DOHH2 (cell line): ENCODE data around the gene DOCK9.

ENCODE experiments used
- H3F3A ChIP-seq: fragments of 200-600 bp; sonication (generic), shearing (Covaris generic); 2 replicates; pipeline ENCODE4 v1.6.0; 2016; ENCODE audit warnings: antibody characterized with exemption, mild to moderate bottlenecking; ENCODE audit not compliant: control insufficient read depth, insufficient read depth
- H3K27ac ChIP-seq: fragments of 200-600 bp; sonication (generic); 2 replicates; pipeline ENCODE4 v1.5.1; 2014; ENCODE audit warnings: low read depth, mild to moderate bottlenecking, low read length, moderate library complexity
- H3K27me3 ChIP-seq: fragments of 200-600 bp; sonication (generic); 2 replicates; pipeline ENCODE4 v1.6.1; 2014; ENCODE audit warnings: mild to moderate bottlenecking, low read length, mixed read lengths; ENCODE audit not compliant: control insufficient read depth
- H3K36me3 ChIP-seq: fragments of 200-600 bp; sonication (generic); 2 replicates; pipeline ENCODE4 v1.6.1; 2014; ENCODE audit warnings: mild to moderate bottlenecking, low read length, moderate library complexity, mixed read lengths; ENCODE audit not compliant: control insufficient read depth
- H3K4me1 ChIP-seq: fragments of 200-600 bp; sonication (generic); 2 replicates; pipeline ENCODE4 v1.6.1; 2014; ENCODE audit warnings: mild to moderate bottlenecking, low read length, mixed read lengths; ENCODE audit not compliant: control insufficient read depth
- H3K4me2 ChIP-seq: fragments of 200-600 bp; sonication (generic); 2 replicates; pipeline ENCODE4 v1.6.0; 2014; ENCODE audit warnings: mild to moderate bottlenecking, low read length, moderate library complexity
- H3K4me3 ChIP-seq: fragments of 200-600 bp; sonication (generic); 2 replicates; pipeline ENCODE4 v1.5.1; 2014; ENCODE audit warnings: mild to moderate bottlenecking, low read length, mixed read lengths
- H3K79me2 ChIP-seq: fragments of 200-600 bp; sonication (generic); 2 replicates; pipeline ENCODE4 v1.6.1; 2014; ENCODE audit warnings: mild to moderate bottlenecking, low read length, mixed read lengths; ENCODE audit not compliant: control insufficient read depth
- H3K9me2 ChIP-seq: fragments of 200-600 bp; sonication (generic); replicated peaks from 2 replicates; pipeline ENCODE4 v1.6.1; 2014; ENCODE audit warnings: mild to moderate bottlenecking, low read length, mixed read lengths; ENCODE audit not compliant: control insufficient read depth
- H3K9me3 ChIP-seq: fragments of 200-600 bp; sonication (generic); 2 replicates; pipeline ENCODE4 v1.6.1; 2014; ENCODE audit warnings: antibody characterized with exemption, low read length, mixed read lengths; ENCODE audit not compliant: control insufficient read depth, insufficient read depth
- H4K20me1 ChIP-seq: fragments of 200-600 bp; sonication (generic); 2 replicates; pipeline ENCODE4 v1.6.0; 2014; ENCODE audit warnings: low read depth, mild to moderate bottlenecking, antibody characterized with exemption, low read length, moderate library complexity; ENCODE audit not compliant: control insufficient read depth, insufficient read depth
- EZH2phosphoT487 ChIP-seq: fragments of 200-600 bp; sonication (generic); IDR thresholded peaks from 2 replicates; pipeline ENCODE4 v1.6.1; 2017; ENCODE audit warnings: borderline replicate concordance, mild to moderate bottlenecking, antibody characterized with exemption, low read length, moderate library complexity, mixed read lengths
- TF ChIP-seq, protein P1 (sequence below): fragments of 200-600 bp; sonication (generic); IDR thresholded peaks from one replicate; pipeline ENCODE4 v1.5.1; 2014; ENCODE audit warnings: antibody characterized with exemption, mild to moderate bottlenecking, low read depth, low read length; ENCODE audit not compliant: poor library complexity, severe bottlenecking

Gene DOCK9, protein sequence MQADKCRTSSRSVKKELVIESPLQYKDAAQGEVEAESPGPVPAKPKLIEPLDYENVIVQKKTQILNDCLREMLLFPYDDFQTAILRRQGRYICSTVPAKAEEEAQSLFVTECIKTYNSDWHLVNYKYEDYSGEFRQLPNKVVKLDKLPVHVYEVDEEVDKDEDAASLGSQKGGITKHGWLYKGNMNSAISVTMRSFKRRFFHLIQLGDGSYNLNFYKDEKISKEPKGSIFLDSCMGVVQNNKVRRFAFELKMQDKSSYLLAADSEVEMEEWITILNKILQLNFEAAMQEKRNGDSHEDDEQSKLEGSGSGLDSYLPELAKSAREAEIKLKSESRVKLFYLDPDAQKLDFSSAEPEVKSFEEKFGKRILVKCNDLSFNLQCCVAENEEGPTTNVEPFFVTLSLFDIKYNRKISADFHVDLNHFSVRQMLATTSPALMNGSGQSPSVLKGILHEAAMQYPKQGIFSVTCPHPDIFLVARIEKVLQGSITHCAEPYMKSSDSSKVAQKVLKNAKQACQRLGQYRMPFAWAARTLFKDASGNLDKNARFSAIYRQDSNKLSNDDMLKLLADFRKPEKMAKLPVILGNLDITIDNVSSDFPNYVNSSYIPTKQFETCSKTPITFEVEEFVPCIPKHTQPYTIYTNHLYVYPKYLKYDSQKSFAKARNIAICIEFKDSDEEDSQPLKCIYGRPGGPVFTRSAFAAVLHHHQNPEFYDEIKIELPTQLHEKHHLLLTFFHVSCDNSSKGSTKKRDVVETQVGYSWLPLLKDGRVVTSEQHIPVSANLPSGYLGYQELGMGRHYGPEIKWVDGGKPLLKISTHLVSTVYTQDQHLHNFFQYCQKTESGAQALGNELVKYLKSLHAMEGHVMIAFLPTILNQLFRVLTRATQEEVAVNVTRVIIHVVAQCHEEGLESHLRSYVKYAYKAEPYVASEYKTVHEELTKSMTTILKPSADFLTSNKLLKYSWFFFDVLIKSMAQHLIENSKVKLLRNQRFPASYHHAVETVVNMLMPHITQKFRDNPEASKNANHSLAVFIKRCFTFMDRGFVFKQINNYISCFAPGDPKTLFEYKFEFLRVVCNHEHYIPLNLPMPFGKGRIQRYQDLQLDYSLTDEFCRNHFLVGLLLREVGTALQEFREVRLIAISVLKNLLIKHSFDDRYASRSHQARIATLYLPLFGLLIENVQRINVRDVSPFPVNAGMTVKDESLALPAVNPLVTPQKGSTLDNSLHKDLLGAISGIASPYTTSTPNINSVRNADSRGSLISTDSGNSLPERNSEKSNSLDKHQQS (N-terminal part only)

DNA sequence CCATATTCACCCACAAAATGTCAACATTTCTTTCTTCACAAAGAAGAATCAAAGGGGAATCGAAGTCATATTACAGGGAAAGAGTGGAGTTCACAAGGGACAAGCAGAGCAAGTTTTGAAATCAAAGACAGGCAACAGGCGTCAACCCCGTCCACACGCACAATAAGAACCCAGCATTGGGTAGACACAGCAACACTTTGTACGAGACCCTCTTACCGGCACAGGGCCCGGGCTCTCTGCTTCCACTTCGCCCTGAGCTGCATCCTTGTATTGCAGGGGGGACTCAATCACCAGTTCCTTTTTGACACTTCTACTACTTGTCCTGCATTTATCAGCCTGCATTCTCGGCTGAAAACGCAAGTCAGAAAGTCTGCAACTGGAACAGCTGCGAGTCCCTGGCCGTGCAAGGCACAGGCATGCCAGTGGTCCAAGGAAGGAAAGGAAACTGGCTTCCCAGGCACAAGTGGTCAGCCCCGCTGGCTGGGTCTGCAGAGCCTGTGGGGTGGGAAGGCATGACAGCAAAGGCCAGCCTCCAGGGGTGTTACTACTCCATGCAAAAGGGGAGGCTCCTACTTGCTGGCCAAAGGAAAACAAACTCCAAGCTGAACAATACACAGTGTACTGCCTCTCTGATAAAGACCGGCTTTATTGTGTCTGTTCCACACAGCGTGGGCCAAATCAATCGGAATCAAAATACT is at the start of gene DOCK9:
DOCK9 (minus strand) TSS at position 497 of the 698 bp plus-strand sequence; CDS start at position 342, 155 bp downstream.
- Histone ChIP-seq H3K4me2 (no peak within 1 kb of the TSS), H3F3A (no peaks in the 10 kb centered on the region), H3K9me2 (no peaks in the 10 kb centered on the region), H3K4me1 (peaks cover 7% of the 10 kb centered on the region), H3K4me3 (no peak within 1 kb of the TSS), H3K27me3 (peaks cover 23% of the 10 kb centered on the region), H3K79me2 (no peaks in the 10 kb centered on the region), H3K9me3 (no peaks in the 10 kb centered on the region), H4K20me1 (no peaks in the 10 kb centered on the region), H3K27ac (no peak within 1 kb of the TSS), H3K36me3 (no peaks in the 10 kb centered on the region)
- TF ChIP-seq, protein P1, sequence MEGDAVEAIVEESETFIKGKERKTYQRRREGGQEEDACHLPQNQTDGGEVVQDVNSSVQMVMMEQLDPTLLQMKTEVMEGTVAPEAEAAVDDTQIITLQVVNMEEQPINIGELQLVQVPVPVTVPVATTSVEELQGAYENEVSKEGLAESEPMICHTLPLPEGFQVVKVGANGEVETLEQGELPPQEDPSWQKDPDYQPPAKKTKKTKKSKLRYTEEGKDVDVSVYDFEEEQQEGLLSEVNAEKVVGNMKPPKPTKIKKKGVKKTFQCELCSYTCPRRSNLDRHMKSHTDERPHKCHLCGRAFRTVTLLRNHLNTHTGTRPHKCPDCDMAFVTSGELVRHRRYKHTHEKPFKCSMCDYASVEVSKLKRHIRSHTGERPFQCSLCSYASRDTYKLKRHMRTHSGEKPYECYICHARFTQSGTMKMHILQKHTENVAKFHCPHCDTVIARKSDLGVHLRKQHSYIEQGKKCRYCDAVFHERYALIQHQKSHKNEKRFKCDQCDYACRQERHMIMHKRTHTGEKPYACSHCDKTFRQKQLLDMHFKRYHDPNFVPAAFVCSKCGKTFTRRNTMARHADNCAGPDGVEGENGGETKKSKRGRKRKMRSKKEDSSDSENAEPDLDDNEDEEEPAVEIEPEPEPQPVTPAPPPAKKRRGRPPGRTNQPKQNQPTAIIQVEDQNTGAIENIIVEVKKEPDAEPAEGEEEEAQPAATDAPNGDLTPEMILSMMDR = no peak
- no peak for TF ChIP-seq EZH2phosphoT487

DNA sequence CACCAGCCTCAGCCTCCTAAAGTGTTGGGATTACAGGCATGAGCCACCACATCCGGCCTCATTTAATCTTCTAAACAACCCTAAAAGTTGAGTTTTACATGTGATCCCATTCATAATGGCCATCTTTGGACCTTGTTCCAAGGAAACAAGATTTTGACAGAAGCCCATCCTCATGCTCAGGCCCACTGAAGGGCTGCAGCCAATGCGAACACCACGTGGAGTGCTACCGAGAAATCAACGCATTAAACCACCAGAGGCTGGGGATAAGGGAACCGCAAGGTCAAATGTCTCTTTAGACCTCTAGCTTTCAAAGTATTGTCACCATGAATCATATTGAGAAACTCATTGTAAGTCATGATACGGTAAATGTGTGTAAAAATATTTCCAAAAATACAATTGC is 49.4 kb upstream of the DOCK9 start:
- H3K4me2 ChIP-seq = no peak overlapping the region
- H3K9me2 ChIP-seq = no peaks in the 10 kb centered on the region
- no peak overlapping the region for H3K4me3 ChIP-seq
- no peaks in the 10 kb centered on the region for H3K36me3 ChIP-seq
- H3F3A ChIP-seq = no peaks in the 10 kb centered on the region
- no peaks in the 10 kb centered on the region for H3K4me1 ChIP-seq
- H3K27me3 ChIP-seq = peaks cover 10% of the 10 kb centered on the region
- no peak overlapping the region for H3K27ac ChIP-seq
- no peaks in the 10 kb centered on the region for H4K20me1 ChIP-seq
- TF ChIP-seq, protein P1 = no peak
- TF ChIP-seq EZH2phosphoT487 = no peak
- H3K79me2 ChIP-seq = no peaks in the 10 kb centered on the region
- peaks cover 3% of the 10 kb centered on the region; the same call in 1 of the 2 replicates for H3K9me3 ChIP-seq

DNA sequence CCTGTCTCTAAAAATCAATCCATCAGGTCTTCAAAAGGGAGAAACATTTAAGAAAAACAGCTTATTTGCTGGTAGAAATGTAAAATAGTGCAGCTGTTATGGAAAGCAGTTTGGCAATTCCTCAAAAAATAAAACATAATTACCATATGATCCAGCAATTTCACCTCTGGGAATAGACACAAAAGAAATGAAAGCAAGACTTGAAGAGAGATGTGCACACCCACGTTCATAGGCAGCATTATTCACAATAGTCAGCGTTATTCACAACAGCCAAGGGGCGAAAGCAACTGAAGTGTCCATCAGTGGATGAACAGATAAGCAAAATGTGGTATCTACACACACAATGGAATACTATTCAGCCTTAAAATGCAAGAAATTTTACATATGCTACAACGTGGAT is 45.1 kb upstream of the DOCK9 start:
- H3F3A ChIP-seq = no peaks in the 10 kb centered on the region
- no peak overlapping the region for H3K4me3 ChIP-seq
- no peaks in the 10 kb centered on the region for H4K20me1 ChIP-seq
- H3K9me2 ChIP-seq = no peaks in the 10 kb centered on the region
- no peaks in the 10 kb centered on the region for H3K79me2 ChIP-seq
- H3K36me3 ChIP-seq = no peaks in the 10 kb centered on the region
- no peaks in the 10 kb centered on the region for H3K9me3 ChIP-seq
- H3K27ac ChIP-seq = no peak overlapping the region
- peaks cover 21% of the 10 kb centered on the region for H3K27me3 ChIP-seq
- H3K4me1 ChIP-seq = no peaks in the 10 kb centered on the region
- H3K4me2 ChIP-seq = no peak overlapping the region
- TF ChIP-seq EZH2phosphoT487 = no peak
- TF ChIP-seq, protein P1 = no peak
